Hepatocyte (in vitro differentiated cells): ENCODE results near the gene NT5C1B. TPM values are rescaled to one million over a fixed set of nuclear protein-coding genes. Genes with fewer than 3 reads are reported as not detected.

Experiments
- DNase-seq: peaks from one replicate; pipeline ENCODE4 v3.0.0-alpha.2; 2016; ENCODE audit warnings: low spot score
- H2AFZ ChIP-seq: fragments of 200-600 bp; sonication (generic); 2 replicates; pipeline ENCODE4 v1.6.0; 2016; ENCODE audit warnings: antibody characterized with exemption, mild to moderate bottlenecking
- H3K27ac ChIP-seq: fragments of 200-600 bp; sonication (generic); 2 replicates; pipeline ENCODE4 v1.5.1; 2016; ENCODE audit warnings: mild to moderate bottlenecking
- H3K27me3 ChIP-seq: fragments of 200-600 bp; sonication (generic); 2 replicates; pipeline ENCODE4 v1.6.1; 2016
- H3K36me3 ChIP-seq: fragments of 200-600 bp; sonication (generic); replicated peaks from 2 replicates; pipeline ENCODE4 v1.5.1; 2016; ENCODE audit warnings: low read depth; ENCODE audit not compliant: insufficient read depth
- H3K4me1 ChIP-seq: fragments of 200-600 bp; sonication (generic); 2 replicates; pipeline ENCODE4 v1.5.1; 2016; ENCODE audit warnings: mild to moderate bottlenecking, moderate library complexity; ENCODE audit not compliant: insufficient read depth
- H3K4me2 ChIP-seq: fragments of 200-600 bp; sonication (generic); 2 replicates; pipeline ENCODE4 v1.6.0; 2016
- H3K4me3 ChIP-seq: fragments of 200-600 bp; sonication (generic); 2 replicates; pipeline ENCODE4 v1.5.1; 2016; ENCODE audit warnings: mild to moderate bottlenecking
- H3K79me2 ChIP-seq: fragments of 200-600 bp; sonication (generic); 2 replicates; pipeline ENCODE4 v1.6.0; 2017; ENCODE audit warnings: mild to moderate bottlenecking
- H3K9me2 ChIP-seq: fragments of 200-600 bp; sonication (generic); replicated peaks from 2 replicates; pipeline ENCODE4 v1.6.0; 2017; ENCODE audit warnings: mild to moderate bottlenecking; ENCODE audit not compliant: insufficient read depth
- H3K9me3 ChIP-seq: fragments of 200-600 bp; sonication (generic); 2 replicates; pipeline ENCODE4 v1.5.1; 2016; ENCODE audit warnings: low read depth, mild to moderate bottlenecking
- H4K20me1 ChIP-seq: fragments of 200-600 bp; sonication (generic); 2 replicates; pipeline ENCODE4 v1.6.0; 2016; ENCODE audit warnings: mild to moderate bottlenecking; ENCODE audit not compliant: insufficient read depth, poor library complexity, severe bottlenecking
- EZH2 ChIP-seq: fragments of 200-600 bp; sonication (generic); IDR thresholded peaks from 2 replicates; pipeline ENCODE4 v1.6.1; 2016; ENCODE audit warnings: antibody characterized with exemption, mild to moderate bottlenecking, borderline replicate concordance
- EZH2phosphoT487 ChIP-seq: fragments of 200-600 bp; sonication (generic); IDR thresholded peaks from one replicate; pipeline ENCODE4 v1.6.1; 2018; ENCODE audit warnings: antibody characterized with exemption, mild to moderate bottlenecking, low read depth, moderate library complexity; ENCODE audit not compliant: unreplicated experiment, severe bottlenecking
- WGBS: methylation state at CpG from one replicate; pipeline ENCODE4 v1.1.6; 2016; ENCODE audit warnings: low lambda C conversion rate; ENCODE audit errors: missing lambda C conversion rate; 5-methylcytosine and 5-hydroxymethylcytosine counted together
- polyA plus RNA-seq: library from polyadenylated mRNA; unstranded; fragments of >200 nt; fragmentation: Nextera tagmentation; extraction: Ambion mirVana; gene quantifications from 2 replicates; pipeline ENCODE4 v1.2.1, GENCODE V29; 2016
- total RNA-seq: library from RNA; depleted of rRNA; stranded (reverse); fragments of >200 nt; gene quantifications from 2 replicates; pipeline ENCODE4 v1.2.3, GENCODE V29; 2014
- TF ChIP-seq, protein P1 (sequence below): fragments of 200-600 bp; sonication (generic); IDR thresholded peaks from 2 replicates; pipeline ENCODE4 v1.5.1; 2016; ENCODE audit warnings: antibody characterized with exemption, mild to moderate bottlenecking; ENCODE audit not compliant: poor library complexity

NT5C1B gene
- total and polyA plus RNA-seq, 2 experiments from 2014 or later = 0.22 TPM; not detected in 1

DNA sequence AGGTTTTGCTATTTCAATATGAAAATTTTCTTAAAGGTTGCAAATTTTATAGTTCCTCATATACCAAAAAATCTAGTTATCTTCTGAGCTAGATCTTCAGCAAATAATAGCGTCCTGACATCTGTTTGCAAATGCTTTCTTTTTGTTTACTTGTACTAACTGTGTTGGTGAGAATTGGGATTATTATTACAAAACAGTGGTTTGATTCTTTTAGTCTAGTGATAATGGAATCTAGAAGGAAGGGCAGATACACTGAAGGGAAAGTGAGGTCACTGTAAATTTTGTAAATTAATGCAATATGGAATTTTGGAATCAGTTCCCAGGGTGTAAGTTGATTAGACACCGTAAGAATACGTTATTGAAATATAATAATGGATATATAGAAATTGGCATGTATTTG lies 36.2 kb upstream of the NT5C1B start:
- no peak for TF ChIP-seq EZH2phosphoT487
- TF ChIP-seq, protein P1, sequence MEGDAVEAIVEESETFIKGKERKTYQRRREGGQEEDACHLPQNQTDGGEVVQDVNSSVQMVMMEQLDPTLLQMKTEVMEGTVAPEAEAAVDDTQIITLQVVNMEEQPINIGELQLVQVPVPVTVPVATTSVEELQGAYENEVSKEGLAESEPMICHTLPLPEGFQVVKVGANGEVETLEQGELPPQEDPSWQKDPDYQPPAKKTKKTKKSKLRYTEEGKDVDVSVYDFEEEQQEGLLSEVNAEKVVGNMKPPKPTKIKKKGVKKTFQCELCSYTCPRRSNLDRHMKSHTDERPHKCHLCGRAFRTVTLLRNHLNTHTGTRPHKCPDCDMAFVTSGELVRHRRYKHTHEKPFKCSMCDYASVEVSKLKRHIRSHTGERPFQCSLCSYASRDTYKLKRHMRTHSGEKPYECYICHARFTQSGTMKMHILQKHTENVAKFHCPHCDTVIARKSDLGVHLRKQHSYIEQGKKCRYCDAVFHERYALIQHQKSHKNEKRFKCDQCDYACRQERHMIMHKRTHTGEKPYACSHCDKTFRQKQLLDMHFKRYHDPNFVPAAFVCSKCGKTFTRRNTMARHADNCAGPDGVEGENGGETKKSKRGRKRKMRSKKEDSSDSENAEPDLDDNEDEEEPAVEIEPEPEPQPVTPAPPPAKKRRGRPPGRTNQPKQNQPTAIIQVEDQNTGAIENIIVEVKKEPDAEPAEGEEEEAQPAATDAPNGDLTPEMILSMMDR = no peak
- no peak for TF ChIP-seq EZH2
- no peak overlapping the region for H3K27ac ChIP-seq
- no peaks in the 10 kb centered on the region for H3K36me3 ChIP-seq
- H3K9me3 ChIP-seq = no peaks in the 10 kb centered on the region
- H3K4me3 ChIP-seq = no peak overlapping the region
- no peaks in the 10 kb centered on the region for H3K27me3 ChIP-seq
- H3K4me2 ChIP-seq = no peak overlapping the region
- 85% methylated on average over 3 of the region's 3 CpGs for WGBS
- no peaks in the 10 kb centered on the region for H3K4me1 ChIP-seq
- H3K9me2 ChIP-seq = no peaks in the 10 kb centered on the region
- no peak overlapping the region for H2AFZ ChIP-seq
- H4K20me1 ChIP-seq = no peaks in the 10 kb centered on the region
- DNase-seq = no peak
- no peaks in the 10 kb centered on the region for H3K79me2 ChIP-seq

DNA sequence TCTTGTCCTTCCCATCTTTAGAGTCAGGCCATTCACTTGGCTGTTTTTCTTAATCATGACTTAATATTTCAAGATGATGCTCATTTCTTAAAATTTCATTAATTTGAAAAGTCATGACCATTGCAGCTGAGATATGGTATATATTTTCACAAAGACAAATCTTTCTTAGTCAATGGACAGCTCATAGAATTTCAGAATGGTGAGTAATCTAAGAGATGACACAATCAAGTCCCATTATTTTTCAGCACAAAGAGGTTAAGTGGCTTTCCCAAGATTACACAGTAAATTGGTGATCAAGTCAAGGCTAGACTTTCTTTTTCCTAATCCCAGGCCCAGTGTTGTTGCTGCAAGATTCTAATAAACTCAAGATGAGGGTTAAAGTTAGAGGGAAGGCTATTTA lies 34.4 kb upstream of the NT5C1B start:
- H4K20me1 ChIP-seq = no peaks in the 10 kb centered on the region

DNA sequence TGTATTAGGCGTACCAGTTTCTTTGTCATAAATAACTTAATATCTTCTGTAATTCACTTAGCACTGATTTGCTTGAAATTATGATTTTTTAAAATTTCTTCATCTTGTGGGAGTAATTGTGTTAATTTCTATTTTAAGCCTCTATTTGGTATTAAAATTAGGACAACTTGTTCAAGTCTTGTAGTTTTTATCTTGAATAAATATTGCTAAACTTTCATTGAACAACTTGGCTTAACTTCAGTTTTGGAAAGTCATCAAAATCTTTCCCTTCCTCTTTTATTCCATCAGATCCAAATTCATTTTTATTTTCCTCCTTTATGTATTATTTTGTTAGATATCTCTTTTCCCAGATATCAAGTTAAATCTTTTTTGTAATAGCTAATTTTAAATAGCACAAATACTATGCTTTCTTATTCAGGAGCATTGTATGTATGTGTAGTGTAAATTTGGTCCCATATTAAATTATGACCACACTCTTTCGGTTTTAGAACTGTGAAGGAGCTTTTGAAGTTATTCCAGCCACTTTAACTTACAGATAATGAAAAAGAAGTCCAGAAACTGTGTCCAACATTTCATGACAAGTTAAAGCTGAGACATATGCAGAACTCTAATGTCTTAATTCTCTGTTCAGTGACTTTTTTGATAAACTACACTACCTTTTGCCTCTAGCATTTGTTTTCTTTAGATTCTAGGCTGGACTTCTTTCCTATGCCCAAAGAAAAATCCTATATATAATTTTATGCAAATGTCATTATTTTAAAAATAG lies 31.7 kb upstream of the NT5C1B start:
- WGBS = 78% methylated on average over 2 of the region's 2 CpGs
- no peak for DNase-seq
- Histone ChIP-seq H3K4me2 (no peak overlapping the region), H3K4me1 (no peaks in the 10 kb centered on the region), H3K79me2 (no peaks in the 10 kb centered on the region), H3K27me3 (no peaks in the 10 kb centered on the region), H2AFZ (no peak overlapping the region), H3K27ac (no peak overlapping the region), H4K20me1 (no peaks in the 10 kb centered on the region), H3K9me3 (no peaks in the 10 kb centered on the region), H3K36me3 (no peaks in the 10 kb centered on the region), H3K4me3 (no peak overlapping the region), H3K9me2 (no peaks in the 10 kb centered on the region)
- TF ChIP-seq EZH2 (no peak), EZH2phosphoT487 (no peak)
- TF ChIP-seq, protein P1 = no peak

More for the DNA sequence above, 34.4 kb upstream of the NT5C1B start:
- Histone ChIP-seq H3K79me2 (no peaks in the 10 kb centered on the region), H3K27ac (no peak overlapping the region), H3K9me3 (no peaks in the 10 kb centered on the region), H3K36me3 (no peaks in the 10 kb centered on the region), H2AFZ (no peak overlapping the region), H3K4me3 (no peak overlapping the region), H3K4me2 (no peak overlapping the region), H3K27me3 (no peaks in the 10 kb centered on the region), H3K9me2 (no peaks in the 10 kb centered on the region), H3K4me1 (no peaks in the 10 kb centered on the region)
- TF ChIP-seq EZH2phosphoT487 (no peak), EZH2 (no peak)
- TF ChIP-seq, protein P1 = no peak
- no peak for DNase-seq
